Omental fat pad (tissue), 4 donors: ENCODE results near the gene MRGPRE. TPM values are rescaled to one million over a fixed set of nuclear protein-coding genes. Genes with fewer than 3 reads are reported as not detected.

Experiments used
- ATAC-seq: fragments of 150-250 bp; one replicate; pipeline ENCODE4 v1.9.1; 2016; ENCODE audit warnings: mild to moderate bottlenecking, moderate library complexity; ENCODE audit not compliant: low FRiP score
- DNase-seq: peaks from one replicate; pipeline ENCODE4 v3.0.0-alpha.2; 2019; ENCODE audit warnings: low spot score
- CTCF ChIP-seq, 3 donors: fragments of 450-650 bp; IDR thresholded peaks; one replicate each; pipeline ENCODE4 v1.5.1; 2016 to 2017; ENCODE audit warnings: antibody characterized with exemption in 3 of 3, mild to moderate bottlenecking in 3 of 3, moderate library complexity in 2 of 3
- total RNA-seq, 4 donors: library from RNA; depleted of rRNA; stranded (reverse); fragments of >200 nt; gene quantifications; one replicate each; pipeline ENCODE4 v1.1.0, GENCODE V29; 2016

Gene MRGPRE
- total RNA-seq, 4 donors from 2014 or later = not detected

GRCh38 chr11:3204141-3205015, 27.8 kb downstream of the MRGPRE start:
- no peak for DNase-seq
- no peak for TF ChIP-seq CTCF (IDR thresholded peaks at IDR 0.05)
- no peak for ATAC-seq

- DNase-seq = no peak
- ATAC-seq = no peak
Measured at GRCh38 chr11:3203221-3204043, 28.8 kb downstream of the MRGPRE start.

GRCh38 chr11:3202759-3203158, 29.5 kb downstream of the MRGPRE start:
- ATAC-seq (no peak), DNase-seq (no peak)
- no peak for TF ChIP-seq CTCF (IDR thresholded peaks at IDR 0.05)

More at GRCh38 chr11:3203221-3204043, 28.8 kb downstream of the MRGPRE start:
- TF ChIP-seq CTCF (IDR thresholded peaks at IDR 0.05) = no peak

- no peak for TF ChIP-seq CTCF (IDR thresholded peaks at IDR 0.05)
- DNase-seq (no peak), ATAC-seq (no peak)
Measured at GRCh38 chr11:3202305-3202704, 29.9 kb downstream of the MRGPRE start.

- DNase-seq (no peak), ATAC-seq (no peak)
- no peak for TF ChIP-seq CTCF (IDR thresholded peaks at IDR 0.05)
Measured at GRCh38 chr11:3201677-3202181, 30.5 kb downstream of the MRGPRE start.

GRCh38 chr11:3201112-3201581, 31.1 kb downstream of the MRGPRE start:
- ATAC-seq = no peak
- no peak for DNase-seq
- no peak for TF ChIP-seq CTCF (IDR thresholded peaks at IDR 0.05)
